Endodermal cell (in vitro differentiated cells): ENCODE measurements around the gene PRRC2B. TPM values are rescaled to one million over a fixed set of nuclear protein-coding genes. Genes with fewer than 3 reads are reported as not detected.

ENCODE experiments used
- DNase-seq: peaks from one replicate; pipeline ENCODE4 v3.0.0-alpha.2; 2017
- H3K27ac ChIP-seq: 2 replicates; pipeline ENCODE4 v1.5.1; 2013; ENCODE audit warnings: mild to moderate bottlenecking, low read depth, low read length, moderate library complexity
- H3K27me3 ChIP-seq: 2 replicates; pipeline ENCODE4 v1.6.1; 2013; ENCODE audit warnings: mild to moderate bottlenecking, low read length, moderate library complexity; ENCODE audit not compliant: insufficient read depth, control insufficient read depth, poor library complexity, severe bottlenecking
- H3K36me3 ChIP-seq: 2 replicates; pipeline ENCODE4 v1.7.0; 2013; ENCODE audit warnings: mild to moderate bottlenecking, low read length, moderate library complexity; ENCODE audit not compliant: control insufficient read depth, insufficient read depth
- H3K4me1 ChIP-seq: one replicate; pipeline ENCODE4 v1.7.0; 2013; ENCODE audit warnings: low read length; ENCODE audit not compliant: control insufficient read depth, insufficient read depth
- H3K4me3 ChIP-seq: 2 replicates; pipeline ENCODE4 v1.5.1; 2013; ENCODE audit warnings: mild to moderate bottlenecking, low read length, moderate library complexity
- H3K9ac ChIP-seq: 2 replicates; pipeline ENCODE4 v1.6.1; 2013; ENCODE audit warnings: mild to moderate bottlenecking, low read length, moderate library complexity; ENCODE audit not compliant: poor library complexity, severe bottlenecking; ENCODE audit errors: extremely low read depth
- H3K9me3 ChIP-seq: 2 replicates; pipeline ENCODE4 v1.6.1; 2013; ENCODE audit warnings: mild to moderate bottlenecking, low read length, moderate library complexity; ENCODE audit not compliant: control insufficient read depth
- H3K27ac Mint-ChIP-seq: 2 replicates; pipeline ENCODE4 v1.8.0; 2020; ENCODE audit warnings: mixed read lengths
- H3K27me3 Mint-ChIP-seq: 2 replicates; pipeline ENCODE4 v1.8.0; 2021; ENCODE audit warnings: mild to moderate bottlenecking, mixed read lengths; ENCODE audit not compliant: insufficient read depth
- H3K36me3 Mint-ChIP-seq: 2 replicates; pipeline ENCODE4 v1.8.0; 2020; ENCODE audit warnings: low read depth, mixed read lengths
- H3K4me1 Mint-ChIP-seq: 2 replicates; pipeline ENCODE4 v1.8.0; 2020; ENCODE audit warnings: mixed read lengths
- H3K4me3 Mint-ChIP-seq: 2 replicates; pipeline ENCODE4 v1.8.0; 2020; ENCODE audit warnings: mild to moderate bottlenecking, moderate library complexity, mixed read lengths
- H3K9me3 Mint-ChIP-seq: 2 replicates; pipeline ENCODE4 v1.8.0; 2020; ENCODE audit warnings: mild to moderate bottlenecking, mixed read lengths
- WGBS, 2 experiments: methylation state at CpG; one replicate each; pipeline versions ENCODE4 v1.1.5 to v1.1.7; 2013; ENCODE audit warnings: missing lambda C conversion rate in 2 of 2, mixed read lengths in 1 of 2; ENCODE audit not compliant: insufficient coverage in 1 of 2, insufficient read length in 1 of 2; 5-methylcytosine and 5-hydroxymethylcytosine counted together
- total RNA-seq, 2 donors: library from RNA; stranded (reverse); fragmentation: NEBNext Ultra II Directional in 1 of 2; extraction: Animal tissue kit (Norgen Biotek cat#: 25700) in 1 of 2; gene quantifications; 2 replicates in 1 of 2; 3 replicates in 1 of 2; pipeline ENCODE4 v1.2.1, GENCODE V29; 2021
- TF ChIP-seq, protein P1 (sequence below): fragments of 200-600 bp; sonication (generic); conservative IDR thresholded peaks from 2 replicates; pipeline ENCODE4 v1.5.0; 2021; ENCODE audit warnings: antibody characterized with exemption, mild to moderate bottlenecking

PRRC2B gene
- total RNA-seq, 2 donors from 2014 or later: 309 to 334 TPM

DNA sequence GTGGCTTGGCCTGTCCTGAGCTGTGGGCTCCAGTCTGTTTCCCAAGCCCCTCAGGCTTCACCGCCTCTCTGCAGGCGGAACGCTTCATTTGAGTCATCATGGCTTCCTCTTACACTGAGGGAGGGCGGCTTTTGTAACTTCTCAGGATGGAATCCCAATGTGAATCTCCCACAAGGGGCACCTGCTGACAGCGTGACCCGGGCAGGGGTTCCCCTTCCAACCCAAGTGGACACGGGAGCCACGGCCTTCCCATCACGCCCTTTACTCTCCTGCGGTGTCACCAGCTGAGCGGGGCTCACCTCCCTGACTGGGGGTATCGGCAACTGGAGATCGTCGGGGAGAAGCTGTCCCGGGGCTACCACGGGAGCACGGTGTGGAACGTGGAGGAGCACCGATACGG lies 124.7 kb downstream of the PRRC2B start:
- TF ChIP-seq, protein P1, sequence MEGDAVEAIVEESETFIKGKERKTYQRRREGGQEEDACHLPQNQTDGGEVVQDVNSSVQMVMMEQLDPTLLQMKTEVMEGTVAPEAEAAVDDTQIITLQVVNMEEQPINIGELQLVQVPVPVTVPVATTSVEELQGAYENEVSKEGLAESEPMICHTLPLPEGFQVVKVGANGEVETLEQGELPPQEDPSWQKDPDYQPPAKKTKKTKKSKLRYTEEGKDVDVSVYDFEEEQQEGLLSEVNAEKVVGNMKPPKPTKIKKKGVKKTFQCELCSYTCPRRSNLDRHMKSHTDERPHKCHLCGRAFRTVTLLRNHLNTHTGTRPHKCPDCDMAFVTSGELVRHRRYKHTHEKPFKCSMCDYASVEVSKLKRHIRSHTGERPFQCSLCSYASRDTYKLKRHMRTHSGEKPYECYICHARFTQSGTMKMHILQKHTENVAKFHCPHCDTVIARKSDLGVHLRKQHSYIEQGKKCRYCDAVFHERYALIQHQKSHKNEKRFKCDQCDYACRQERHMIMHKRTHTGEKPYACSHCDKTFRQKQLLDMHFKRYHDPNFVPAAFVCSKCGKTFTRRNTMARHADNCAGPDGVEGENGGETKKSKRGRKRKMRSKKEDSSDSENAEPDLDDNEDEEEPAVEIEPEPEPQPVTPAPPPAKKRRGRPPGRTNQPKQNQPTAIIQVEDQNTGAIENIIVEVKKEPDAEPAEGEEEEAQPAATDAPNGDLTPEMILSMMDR: no peak
- Histone ChIP-seq H3K4me3 (no peak overlapping the region), H3K36me3 (peaks cover 80% of the 10 kb centered on the region), H3K9ac (no peak overlapping the region), H3K4me1 (no peaks in the 10 kb centered on the region), H3K27me3 (no peaks in the 10 kb centered on the region), H3K9me3 (peaks cover 15% of the 10 kb centered on the region), H3K27ac (no peak overlapping the region)
- Mint-ChIP-seq H3K27ac (no peak overlapping the region), H3K27me3 (no peaks in the 10 kb centered on the region), H3K36me3 (peaks cover 53% of the 10 kb centered on the region), H3K9me3 (no peaks in the 10 kb centered on the region), H3K4me3 (no peak overlapping the region), H3K4me1 (no peaks in the 10 kb centered on the region)
- WGBS, 2 experiments: 93 to 95% methylated on average over 14 to 20 of the region's 20 CpGs
- no peak for DNase-seq

DNA sequence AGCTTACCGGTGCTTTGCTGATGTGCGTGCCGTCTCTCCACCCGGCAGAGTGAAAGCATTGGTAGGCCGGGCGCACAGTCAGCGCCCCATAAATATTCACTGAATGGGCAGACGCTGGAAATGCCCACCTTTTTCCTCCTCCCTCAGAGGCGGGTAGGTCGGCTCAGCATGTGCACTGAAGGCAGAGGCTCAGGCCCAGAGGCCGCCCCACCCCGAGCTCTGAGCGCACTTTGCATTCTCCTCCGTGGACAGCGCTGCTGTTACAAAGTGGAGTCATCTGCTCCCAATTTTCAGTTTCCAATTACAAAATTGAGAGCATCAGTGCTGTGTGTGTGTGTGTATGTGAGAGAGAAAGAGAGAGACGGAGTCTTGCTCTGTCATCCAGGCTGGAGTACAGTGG lies 126.6 kb downstream of the PRRC2B start:
- no peaks in the 10 kb centered on the region for H3K4me1 ChIP-seq
- peaks cover 69% of the 10 kb centered on the region for H3K36me3 ChIP-seq
- Mint-ChIP-seq H3K4me3 (no peak overlapping the region), H3K27me3 (no peaks in the 10 kb centered on the region), H3K27ac (no peak overlapping the region), H3K36me3 (peaks cover 60% of the 10 kb centered on the region), H3K9me3 (no peaks in the 10 kb centered on the region), H3K4me1 (no peaks in the 10 kb centered on the region)
- 84 to 89% methylated on average over 9 to 16 of the region's 16 CpGs for WGBS, 2 experiments
- H3K9ac ChIP-seq: no peak overlapping the region
- DNase-seq: no peak
- H3K9me3 ChIP-seq: peaks cover 12% of the 10 kb centered on the region
- H3K27ac ChIP-seq: no peak overlapping the region
- no peaks in the 10 kb centered on the region for H3K27me3 ChIP-seq
- TF ChIP-seq, protein P1: no peak
- no peak overlapping the region for H3K4me3 ChIP-seq

DNA sequence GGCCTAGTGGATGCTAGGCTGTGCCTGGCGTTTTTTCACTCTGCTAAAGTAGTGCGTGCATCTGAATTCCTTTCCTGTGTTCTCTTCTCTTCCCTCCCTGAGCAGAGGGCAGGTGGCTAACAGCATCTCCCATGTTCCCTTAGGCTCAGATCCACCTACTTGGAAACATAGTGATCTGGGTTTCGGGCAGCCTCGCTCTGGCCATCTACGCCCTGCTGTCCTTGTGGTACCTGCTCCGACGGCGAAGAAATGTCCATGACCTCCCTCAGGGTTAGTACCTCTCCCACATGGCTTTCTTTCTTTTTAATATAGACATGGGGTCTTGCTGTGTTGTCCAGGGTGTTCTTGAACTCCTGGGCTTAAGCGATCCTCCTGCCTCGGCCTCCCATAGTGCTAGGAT lies 127.3 kb downstream of the PRRC2B start:
- H3K9me3 Mint-ChIP-seq: no peaks in the 10 kb centered on the region
- H3K27ac Mint-ChIP-seq: no peak overlapping the region
- peaks cover 5% of the 10 kb centered on the region for H3K9me3 ChIP-seq
- TF ChIP-seq, protein P1: no peak
- DNase-seq: no peak
- no peak overlapping the region for H3K9ac ChIP-seq
- no peaks in the 10 kb centered on the region for H3K27me3 Mint-ChIP-seq
- H3K27ac ChIP-seq: no peak overlapping the region
- no peak overlapping the region for H3K4me3 Mint-ChIP-seq
- 89 to 92% methylated on average over 7 to 10 of the region's 10 CpGs for WGBS, 2 experiments
- H3K4me1 Mint-ChIP-seq: no peaks in the 10 kb centered on the region
- peaks cover 65% of the 10 kb centered on the region for H3K36me3 ChIP-seq
- no peaks in the 10 kb centered on the region for H3K4me1 ChIP-seq
- peaks cover 67% of the 10 kb centered on the region for H3K36me3 Mint-ChIP-seq
- H3K27me3 ChIP-seq: no peaks in the 10 kb centered on the region
- no peak overlapping the region for H3K4me3 ChIP-seq
